ENCODE measurements around the gene TMEM130.
A peak's percentile ranks its signal among the peaks of the same experiment; 100 is the strongest.

The TMEM130 gene, protein sequence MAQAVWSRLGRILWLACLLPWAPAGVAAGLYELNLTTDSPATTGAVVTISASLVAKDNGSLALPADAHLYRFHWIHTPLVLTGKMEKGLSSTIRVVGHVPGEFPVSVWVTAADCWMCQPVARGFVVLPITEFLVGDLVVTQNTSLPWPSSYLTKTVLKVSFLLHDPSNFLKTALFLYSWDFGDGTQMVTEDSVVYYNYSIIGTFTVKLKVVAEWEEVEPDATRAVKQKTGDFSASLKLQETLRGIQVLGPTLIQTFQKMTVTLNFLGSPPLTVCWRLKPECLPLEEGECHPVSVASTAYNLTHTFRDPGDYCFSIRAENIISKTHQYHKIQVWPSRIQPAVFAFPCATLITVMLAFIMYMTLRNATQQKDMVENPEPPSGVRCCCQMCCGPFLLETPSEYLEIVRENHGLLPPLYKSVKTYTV

GRCh38 chr7:98869597-98870120, at the start of gene TMEM130:
TMEM130 (minus strand) TSS chr7:98870014; CDS start chr7:98869861, 153 bp downstream.
- H3K27me3 Mint-ChIP-seq (ENCODE audit: low read depth): peaks cover 44% of the 10 kb centered on the region

GRCh38 chr7:98917331-98917730, 47.5 kb upstream of the TMEM130 start:
- TF ChIP-seq, protein P1, sequence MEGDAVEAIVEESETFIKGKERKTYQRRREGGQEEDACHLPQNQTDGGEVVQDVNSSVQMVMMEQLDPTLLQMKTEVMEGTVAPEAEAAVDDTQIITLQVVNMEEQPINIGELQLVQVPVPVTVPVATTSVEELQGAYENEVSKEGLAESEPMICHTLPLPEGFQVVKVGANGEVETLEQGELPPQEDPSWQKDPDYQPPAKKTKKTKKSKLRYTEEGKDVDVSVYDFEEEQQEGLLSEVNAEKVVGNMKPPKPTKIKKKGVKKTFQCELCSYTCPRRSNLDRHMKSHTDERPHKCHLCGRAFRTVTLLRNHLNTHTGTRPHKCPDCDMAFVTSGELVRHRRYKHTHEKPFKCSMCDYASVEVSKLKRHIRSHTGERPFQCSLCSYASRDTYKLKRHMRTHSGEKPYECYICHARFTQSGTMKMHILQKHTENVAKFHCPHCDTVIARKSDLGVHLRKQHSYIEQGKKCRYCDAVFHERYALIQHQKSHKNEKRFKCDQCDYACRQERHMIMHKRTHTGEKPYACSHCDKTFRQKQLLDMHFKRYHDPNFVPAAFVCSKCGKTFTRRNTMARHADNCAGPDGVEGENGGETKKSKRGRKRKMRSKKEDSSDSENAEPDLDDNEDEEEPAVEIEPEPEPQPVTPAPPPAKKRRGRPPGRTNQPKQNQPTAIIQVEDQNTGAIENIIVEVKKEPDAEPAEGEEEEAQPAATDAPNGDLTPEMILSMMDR (IDR thresholded peaks at IDR 0.05; ENCODE audit: unreplicated experiment in 3 of 3): no peak
- H3K4me1 Mint-ChIP-seq: peaks cover 8% of the 10 kb centered on the region
- H3K36me3 Mint-ChIP-seq (ENCODE audit: low read depth): peaks cover 80% of the 10 kb centered on the region
- no peak overlapping the region for H3K27ac Mint-ChIP-seq
- H3K27me3 Mint-ChIP-seq (ENCODE audit: low read depth): no peaks in the 10 kb centered on the region
- H3K4me3 Mint-ChIP-seq: no peak overlapping the region
- no peaks in the 10 kb centered on the region for H3K9me3 Mint-ChIP-seq

More at GRCh38 chr7:98869597-98870120, at the start of gene TMEM130:
- Mint-ChIP-seq H3K27ac (peak within 1 kb of the TSS in 1 of 3 experiments; percentile 56), H3K4me1 (peaks cover 4% of the 10 kb centered on the region), H3K4me3 (peak within 1 kb of the TSS; percentile 89 to 91 (median 90)), H3K9me3 (no peaks in the 10 kb centered on the region), H3K36me3 (ENCODE audit: low read depth) (no peaks in the 10 kb centered on the region)
- TF ChIP-seq, protein P1 (IDR thresholded peaks at IDR 0.05; ENCODE audit: unreplicated experiment in 3 of 3): no peak

- H3K36me3 Mint-ChIP-seq (ENCODE audit: low read depth): peaks cover 67% of the 10 kb centered on the region
- H3K9me3 Mint-ChIP-seq: no peaks in the 10 kb centered on the region
- no peak overlapping the region for H3K4me3 Mint-ChIP-seq
- TF ChIP-seq, protein P1 (IDR thresholded peaks at IDR 0.05; ENCODE audit: unreplicated experiment in 3 of 3): no peak
- H3K27ac Mint-ChIP-seq: no peak overlapping the region
- no peaks in the 10 kb centered on the region for H3K27me3 Mint-ChIP-seq (ENCODE audit: low read depth)
- peaks cover 21% of the 10 kb centered on the region for H3K4me1 Mint-ChIP-seq
Observed at GRCh38 chr7:98913612-98914011, 43.8 kb upstream of the TMEM130 start.

GRCh38 chr7:98913026-98913425, 43.2 kb upstream of the TMEM130 start:
- peaks cover 67% of the 10 kb centered on the region for H3K36me3 Mint-ChIP-seq (ENCODE audit: low read depth)
- no peak overlapping the region for H3K4me3 Mint-ChIP-seq
- no peak overlapping the region for H3K27ac Mint-ChIP-seq
- peaks cover 21% of the 10 kb centered on the region for H3K4me1 Mint-ChIP-seq
- TF ChIP-seq, protein P1 (IDR thresholded peaks at IDR 0.05; ENCODE audit: unreplicated experiment in 3 of 3): no peak
- no peaks in the 10 kb centered on the region for H3K27me3 Mint-ChIP-seq (ENCODE audit: low read depth)
- H3K9me3 Mint-ChIP-seq: no peaks in the 10 kb centered on the region

DNA sequence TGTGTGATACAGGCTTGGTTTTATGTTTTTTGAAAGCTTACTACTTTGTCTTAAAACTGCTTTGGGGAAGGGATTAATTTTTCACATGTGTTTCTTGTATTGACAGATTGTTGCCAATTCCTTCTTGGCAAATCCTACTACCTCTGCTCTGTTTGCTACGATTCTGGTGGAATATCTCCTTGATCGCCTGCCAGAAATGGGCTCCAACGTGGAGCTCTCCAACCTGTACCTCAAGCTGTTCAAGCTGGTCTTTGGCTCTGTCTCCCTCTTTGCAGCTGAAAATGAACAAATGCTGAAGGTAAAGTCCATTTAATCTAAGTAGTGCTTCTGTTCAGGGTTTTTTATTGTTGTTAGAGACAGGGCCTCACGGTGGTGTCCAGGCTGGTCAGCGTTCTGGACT, 42.1 kb upstream of the TMEM130 start:
- Mint-ChIP-seq H3K36me3 (ENCODE audit: low read depth) (peaks cover 66% of the 10 kb centered on the region), H3K27ac (no peak overlapping the region), H3K27me3 (ENCODE audit: low read depth) (no peaks in the 10 kb centered on the region), H3K4me3 (no peak overlapping the region), H3K9me3 (no peaks in the 10 kb centered on the region), H3K4me1 (peaks cover 21% of the 10 kb centered on the region)
- TF ChIP-seq, protein P1 (IDR thresholded peaks at IDR 0.05; ENCODE audit: unreplicated experiment in 3 of 3): no peak
